H54 (cell line): ENCODE results near the gene RANBP10.

ENCODE experiments used
- DNase-seq: peaks from one replicate; pipeline ENCODE4 v3.0.0; 2011; ENCODE audit warnings: low spot score, mixed read lengths; ENCODE audit not compliant: insufficient read length
- FAIRE-seq: peaks from 3 replicates; lab custom pipeline; 2011; peaks lifted over from hg19 to GRCh38; lab: Jason Lieb, UNC
- POLR2A ChIP-seq: IDR thresholded peaks from 2 replicates; pipeline ENCODE4 v1.6.1; 2011; ENCODE audit warnings: low read depth, mild to moderate bottlenecking, low read length

RANBP10 gene

GRCh38 chr16:67811899-67812298 lies 5.5 kb upstream of the RANBP10 start:
- FAIRE-seq = no peak
- no peak for TF ChIP-seq POLR2A
- no peak for DNase-seq

GRCh38 chr16:67807148-67807682 lies 855 bp upstream of the RANBP10 start:
- no peak for FAIRE-seq
- TF ChIP-seq POLR2A = 0 out of 2 replicates have a peak, but pooled peaks have one; percentile 17

GRCh38 chr16:67805718-67806427 lies 487 bp downstream of the RANBP10 start:
- no peak for DNase-seq
- FAIRE-seq = no peak
- TF ChIP-seq POLR2A = no peak

More at GRCh38 chr16:67807148-67807682, 855 bp upstream of the RANBP10 start:
- no peak for DNase-seq

GRCh38 chr16:67804853-67805542 lies 1.4 kb downstream of the RANBP10 start:
- no peak for FAIRE-seq
- TF ChIP-seq POLR2A = no peak
- no peak for DNase-seq

- FAIRE-seq (no peak), DNase-seq (no peak)
- no peak for TF ChIP-seq POLR2A
Observed at GRCh38 chr16:67803894-67804293, 2.5 kb downstream of the RANBP10 start.

- no peak for TF ChIP-seq POLR2A
- FAIRE-seq (no peak), DNase-seq (no peak)
Observed at GRCh38 chr16:67801883-67802282, 4.5 kb downstream of the RANBP10 start.

- no peak for TF ChIP-seq POLR2A
Observed at GRCh38 chr16:67801241-67801640, 5.1 kb downstream of the RANBP10 start.

GRCh38 chr16:67800338-67800926 lies 5.9 kb downstream of the RANBP10 start:
- no peak for DNase-seq
- no peak for FAIRE-seq
- TF ChIP-seq POLR2A = no peak

More at GRCh38 chr16:67801241-67801640, 5.1 kb downstream of the RANBP10 start:
- FAIRE-seq (no peak), DNase-seq (no peak)

- FAIRE-seq (no peak), DNase-seq (no peak)
- no peak for TF ChIP-seq POLR2A
Observed at GRCh38 chr16:67796099-67796718, 10.2 kb downstream of the RANBP10 start.

- FAIRE-seq (no peak), DNase-seq (no peak)
- no peak for TF ChIP-seq POLR2A
Observed at GRCh38 chr16:67790071-67790470, 16.3 kb downstream of the RANBP10 start.

- DNase-seq (no peak), FAIRE-seq (no peak)
- no peak for TF ChIP-seq POLR2A
Observed at GRCh38 chr16:67786491-67786890, 19.9 kb downstream of the RANBP10 start.

- TF ChIP-seq POLR2A = no peak
- DNase-seq = no peak
- FAIRE-seq = no peak
Observed at GRCh38 chr16:67783353-67783725, 23.0 kb downstream of the RANBP10 start.

- no peak for TF ChIP-seq POLR2A
- FAIRE-seq (no peak), DNase-seq (no peak)
Observed at GRCh38 chr16:67782567-67783352, 23.6 kb downstream of the RANBP10 start.
